OCI-LY3 (cell line): Measurements from ENCODE around the gene ZNF275.

Experiments
- H2AFZ ChIP-seq: fragments of 200-600, 300-600 bp; shearing (Covaris generic); 2 replicates; pipeline ENCODE4 v1.6.0; 2014; ENCODE audit warnings: antibody characterized with exemption, low read depth, low read length
- H3K27ac ChIP-seq: fragments of 200-600, 300-600 bp; sonication (generic); 2 replicates; pipeline ENCODE4 v1.5.1; 2014; ENCODE audit warnings: mild to moderate bottlenecking, low read length, moderate library complexity, mixed read lengths
- H3K27me3 ChIP-seq: fragments of 200-600, 300-600 bp; sonication (generic); 2 replicates; pipeline ENCODE4 v1.6.1; 2014; ENCODE audit warnings: low read depth, low read length, mixed read lengths
- H3K36me3 ChIP-seq: fragments of 200-600, 300-600 bp; sonication (generic); replicated peaks from 2 replicates; pipeline ENCODE3; 2014; ENCODE audit warnings: low read depth, low read length, mixed read lengths
- H3K4me1 ChIP-seq: fragments of 300-600, 200-600 bp; sonication (generic); 2 replicates; pipeline ENCODE4 v1.6.1; 2014; ENCODE audit warnings: low read length, mixed read lengths
- H3K4me2 ChIP-seq: fragments of 200-600, 300-600 bp; sonication (generic); 2 replicates; pipeline ENCODE4 v1.6.1; 2014; ENCODE audit warnings: low read length, mixed read lengths
- H3K4me3 ChIP-seq: fragments of 300-600, 200-600 bp; sonication (generic); 2 replicates; pipeline ENCODE4 v1.5.1; 2014; ENCODE audit warnings: antibody characterized with exemption, mild to moderate bottlenecking, low read length, moderate library complexity
- H3K79me2 ChIP-seq: fragments of 300-600, 200-600 bp; shearing (Covaris generic); 2 replicates; pipeline ENCODE4 v1.6.1; 2014; ENCODE audit warnings: mild to moderate bottlenecking, low read length, mixed read lengths
- H3K9ac ChIP-seq: fragments of 300-600, 200-600 bp; shearing (Covaris generic); 2 replicates; pipeline ENCODE4 v1.6.0; 2014; ENCODE audit warnings: mild to moderate bottlenecking, low read length, moderate library complexity
- H3K9me3 ChIP-seq: fragments of 200-600, 300-600 bp; shearing (Covaris generic); 2 replicates; pipeline ENCODE4 v1.6.1; 2014; ENCODE audit warnings: low read length, mixed read lengths; ENCODE audit not compliant: insufficient read depth
- H4K20me1 ChIP-seq: fragments of 200-600, 300-600 bp; sonication (generic); 2 replicates; pipeline ENCODE4 v1.6.1; 2016; ENCODE audit warnings: low read length, mixed read lengths; ENCODE audit not compliant: insufficient read depth
- EZH2phosphoT487 ChIP-seq: fragments of 200-600 bp; shearing (Covaris generic); IDR thresholded peaks from 2 replicates; pipeline ENCODE4 v1.6.1; 2018; ENCODE audit warnings: antibody characterized with exemption, mixed run types, low read depth
- TF ChIP-seq, protein P1 (sequence below): fragments of 200-600, 300-600 bp; sonication (generic); IDR thresholded peaks from 2 replicates; pipeline ENCODE4 v1.5.1; 2014; ENCODE audit warnings: antibody characterized with exemption, low read length, low read depth

ZNF275 gene

DNA sequence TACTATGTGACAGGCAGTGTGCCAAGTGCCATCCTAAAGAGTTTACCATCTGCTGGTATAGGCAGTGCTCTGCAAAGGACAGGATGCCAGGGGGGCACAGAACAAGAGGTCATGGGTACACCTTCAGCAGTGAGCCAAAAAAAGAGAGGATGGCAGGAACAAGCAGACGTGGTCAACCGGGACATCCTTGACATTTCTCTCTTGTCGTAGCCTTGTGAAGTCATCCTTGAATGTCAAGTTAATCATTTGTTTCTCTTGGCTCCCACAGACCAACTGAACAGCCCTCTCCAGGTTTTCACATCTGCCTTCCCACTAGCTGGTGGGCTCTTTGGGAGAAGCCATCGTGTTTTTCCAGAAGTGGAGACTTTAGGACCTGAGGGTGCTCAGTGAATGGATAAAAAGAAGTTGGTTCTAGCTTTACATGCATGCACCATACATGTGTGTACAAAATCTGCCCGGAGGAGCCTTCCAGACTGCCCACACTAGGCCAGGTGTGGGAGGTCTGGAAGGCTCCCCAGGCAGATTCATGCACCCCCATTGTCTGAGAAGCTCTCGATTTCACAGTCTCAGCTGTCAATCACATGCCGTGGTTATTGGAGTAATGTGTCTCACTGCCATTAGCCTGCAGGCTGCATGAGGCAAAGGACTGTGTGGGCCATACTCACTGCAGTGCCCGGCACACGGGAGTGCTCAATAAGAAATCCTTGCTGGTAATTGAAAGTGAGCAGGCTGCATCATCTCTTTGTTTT lies 28.8 kb upstream of the ZNF275 start:
- Histone ChIP-seq H3K9me3 (no peaks in the 10 kb centered on the region), H3K79me2 (no peaks in the 10 kb centered on the region), H3K36me3 (no peaks in the 10 kb centered on the region), H3K4me1 (no peaks in the 10 kb centered on the region), H4K20me1 (no peaks in the 10 kb centered on the region), H3K27ac (no peak overlapping the region), H2AFZ (no peak overlapping the region), H3K27me3 (peaks cover 8% of the 10 kb centered on the region), H3K9ac (no peak overlapping the region), H3K4me2 (no peak overlapping the region), H3K4me3 (no peak overlapping the region)
- TF ChIP-seq, protein P1, sequence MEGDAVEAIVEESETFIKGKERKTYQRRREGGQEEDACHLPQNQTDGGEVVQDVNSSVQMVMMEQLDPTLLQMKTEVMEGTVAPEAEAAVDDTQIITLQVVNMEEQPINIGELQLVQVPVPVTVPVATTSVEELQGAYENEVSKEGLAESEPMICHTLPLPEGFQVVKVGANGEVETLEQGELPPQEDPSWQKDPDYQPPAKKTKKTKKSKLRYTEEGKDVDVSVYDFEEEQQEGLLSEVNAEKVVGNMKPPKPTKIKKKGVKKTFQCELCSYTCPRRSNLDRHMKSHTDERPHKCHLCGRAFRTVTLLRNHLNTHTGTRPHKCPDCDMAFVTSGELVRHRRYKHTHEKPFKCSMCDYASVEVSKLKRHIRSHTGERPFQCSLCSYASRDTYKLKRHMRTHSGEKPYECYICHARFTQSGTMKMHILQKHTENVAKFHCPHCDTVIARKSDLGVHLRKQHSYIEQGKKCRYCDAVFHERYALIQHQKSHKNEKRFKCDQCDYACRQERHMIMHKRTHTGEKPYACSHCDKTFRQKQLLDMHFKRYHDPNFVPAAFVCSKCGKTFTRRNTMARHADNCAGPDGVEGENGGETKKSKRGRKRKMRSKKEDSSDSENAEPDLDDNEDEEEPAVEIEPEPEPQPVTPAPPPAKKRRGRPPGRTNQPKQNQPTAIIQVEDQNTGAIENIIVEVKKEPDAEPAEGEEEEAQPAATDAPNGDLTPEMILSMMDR = no peak
- no peak for TF ChIP-seq EZH2phosphoT487

- Histone ChIP-seq H2AFZ (no peak overlapping the region), H3K79me2 (no peaks in the 10 kb centered on the region), H3K27me3 (peaks cover 8% of the 10 kb centered on the region), H3K4me2 (no peak overlapping the region), H3K4me1 (no peaks in the 10 kb centered on the region), H4K20me1 (no peaks in the 10 kb centered on the region), H3K27ac (no peak overlapping the region), H3K9ac (no peak overlapping the region), H3K36me3 (no peaks in the 10 kb centered on the region), H3K4me3 (no peak overlapping the region), H3K9me3 (no peaks in the 10 kb centered on the region)
- TF ChIP-seq, protein P1 = no peak
- no peak for TF ChIP-seq EZH2phosphoT487
Measured at GRCh38 chrX:153305972-153306371, 28.0 kb upstream of the ZNF275 start.

- Histone ChIP-seq H3K4me3 (no peak overlapping the region), H3K9me3 (no peaks in the 10 kb centered on the region), H3K9ac (no peak overlapping the region), H3K4me1 (no peaks in the 10 kb centered on the region), H2AFZ (no peak overlapping the region), H3K4me2 (no peak overlapping the region), H4K20me1 (no peaks in the 10 kb centered on the region), H3K27ac (no peak overlapping the region), H3K79me2 (no peaks in the 10 kb centered on the region), H3K27me3 (peaks cover 8% of the 10 kb centered on the region), H3K36me3 (no peaks in the 10 kb centered on the region)
- TF ChIP-seq, protein P1 = no peak
- TF ChIP-seq EZH2phosphoT487 = no peak
Measured at GRCh38 chrX:153306527-153307115, 27.3 kb upstream of the ZNF275 start.

GRCh38 chrX:153307276-153308178 lies 26.4 kb upstream of the ZNF275 start:
- no peaks in the 10 kb centered on the region for H3K4me1 ChIP-seq
- no peak overlapping the region for H3K9ac ChIP-seq
- H4K20me1 ChIP-seq = no peaks in the 10 kb centered on the region
- no peak overlapping the region for H3K4me2 ChIP-seq
- no peak overlapping the region for H2AFZ ChIP-seq
- no peak overlapping the region for H3K4me3 ChIP-seq
- H3K27me3 ChIP-seq = peaks cover 8% of the 10 kb centered on the region
- no peaks in the 10 kb centered on the region for H3K79me2 ChIP-seq
- H3K36me3 ChIP-seq = no peaks in the 10 kb centered on the region
- TF ChIP-seq, protein P1 = no peak
- TF ChIP-seq EZH2phosphoT487 = no peak
- no peak overlapping the region for H3K27ac ChIP-seq
- H3K9me3 ChIP-seq = no peaks in the 10 kb centered on the region
